Retina (tissue), 1 donor: ENCODE data around the gene XYLT2.

Source experiments
- DNase-seq: peaks from one replicate; pipeline ENCODE4 v3.0.0-alpha.2; 2016

Gene XYLT2

GRCh38 chr17:50352072-50352692 lies 6.3 kb downstream of the XYLT2 start:
- no peak for DNase-seq

GRCh38 chr17:50352693-50353599 lies 7.0 kb downstream of the XYLT2 start:
- DNase-seq: no peak

- DNase-seq: no peak
These were observed 7.8 kb downstream of the XYLT2 start for GRCh38 chr17:50353600-50354195.

- DNase-seq: no peak
These were observed 8.3 kb downstream of the XYLT2 start for GRCh38 chr17:50354198-50354597.

- no peak for DNase-seq
These were observed 8.8 kb downstream of the XYLT2 start for GRCh38 chr17:50354776-50355175.

DNA sequence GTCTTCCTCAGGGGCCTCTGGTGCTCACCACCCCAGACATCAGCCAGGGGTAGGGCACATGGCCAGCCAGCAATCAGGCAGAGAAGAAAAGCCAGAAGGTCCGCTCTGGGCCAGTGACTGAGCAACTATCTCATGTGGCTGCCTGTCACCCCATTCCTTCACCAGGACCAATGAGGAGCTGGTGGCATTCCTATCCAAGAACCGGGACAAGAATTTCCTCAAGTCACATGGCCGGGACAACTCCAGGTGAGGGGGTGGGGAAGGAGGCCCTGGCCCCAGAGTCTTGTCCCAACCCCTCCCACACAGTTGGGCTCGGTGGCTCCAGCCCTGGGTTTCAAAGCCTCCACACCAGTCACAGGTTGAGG lies 9.4 kb downstream of the XYLT2 start:
- no peak for DNase-seq

- no peak for DNase-seq
These were observed 9.9 kb downstream of the XYLT2 start for GRCh38 chr17:50355701-50356341.

GRCh38 chr17:50356418-50356817 lies 10.5 kb downstream of the XYLT2 start:
- no peak for DNase-seq

GRCh38 chr17:50356892-50357510 lies 11.1 kb downstream of the XYLT2 start:
- DNase-seq: no peak

GRCh38 chr17:50358177-50358576 lies 12.3 kb downstream of the XYLT2 start:
- no peak for DNase-seq

DNA sequence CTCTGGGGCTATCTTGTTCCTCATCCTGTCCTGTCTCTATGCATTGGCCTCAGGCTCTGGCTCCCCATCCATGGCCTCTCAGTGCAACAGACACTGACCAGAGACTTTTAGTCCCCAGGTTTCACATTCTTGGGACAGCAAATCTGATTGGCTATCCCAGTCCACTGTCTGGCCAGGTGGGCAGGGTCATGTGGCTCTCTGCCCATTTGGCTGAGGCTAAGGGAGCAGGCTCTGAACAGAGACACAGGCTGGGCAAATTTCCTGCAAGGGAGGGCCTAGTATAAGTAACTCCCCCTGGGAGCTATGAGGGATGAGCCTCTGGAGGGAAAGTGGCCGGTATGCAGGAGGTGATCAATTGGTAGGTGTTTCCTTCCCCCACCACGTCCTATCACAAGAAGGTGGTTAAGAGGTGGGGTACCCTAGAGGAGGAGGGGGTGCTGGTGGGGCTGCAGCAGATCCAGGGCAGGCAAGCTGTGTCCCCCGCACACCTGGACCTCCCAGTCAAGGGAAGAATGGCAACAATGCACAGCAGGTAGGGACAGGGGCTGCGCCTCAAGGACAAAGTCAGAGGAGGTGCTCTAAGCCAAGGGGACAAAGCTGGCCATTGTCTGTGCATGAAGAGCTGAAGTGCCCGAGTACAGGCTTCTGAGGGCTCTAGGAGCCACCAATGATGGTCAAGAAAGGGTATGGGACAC lies 13.2 kb downstream of the XYLT2 start:
- no peak for DNase-seq

GRCh38 chr17:50359998-50360461 lies 14.1 kb downstream of the XYLT2 start:
- no peak for DNase-seq

DNA sequence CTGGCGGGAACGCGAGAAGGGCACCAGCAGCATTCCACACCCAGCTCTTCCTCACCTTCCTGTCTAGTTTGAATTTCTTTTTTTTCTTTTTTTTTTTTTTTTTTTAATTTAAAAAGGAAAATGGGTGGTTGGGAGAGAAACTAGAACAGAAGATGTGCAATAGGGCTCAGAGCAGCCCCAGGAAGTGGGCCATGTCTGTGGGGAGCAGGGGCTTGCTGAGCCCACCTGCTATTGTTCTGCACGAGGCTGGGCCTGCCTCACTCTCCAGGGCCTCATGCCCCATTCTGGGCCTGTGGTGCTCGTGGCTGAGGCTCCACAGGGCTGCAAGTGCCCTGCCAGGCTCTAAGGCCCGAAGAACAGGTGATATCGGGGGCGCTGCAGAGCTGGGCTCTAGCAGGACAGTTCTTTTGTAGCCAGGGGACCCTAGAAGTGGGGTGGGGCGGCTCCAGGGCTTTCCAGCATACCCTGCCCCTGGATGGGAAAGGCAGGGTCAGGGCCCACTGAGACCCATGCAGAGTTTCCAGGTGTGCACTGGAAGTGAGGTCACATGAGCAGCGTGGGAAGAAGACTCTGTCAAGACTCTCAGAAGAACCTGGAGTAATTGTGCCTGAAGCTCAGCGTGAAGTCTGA lies 14.7 kb downstream of the XYLT2 start:
- no peak for DNase-seq

- peak; percentile 60 for DNase-seq
These were observed 15.9 kb downstream of the XYLT2 start for GRCh38 chr17:50361561-50362480.

GRCh38 chr17:50362661-50363060 lies 16.7 kb downstream of the XYLT2 start:
- no peak for DNase-seq

DNA sequence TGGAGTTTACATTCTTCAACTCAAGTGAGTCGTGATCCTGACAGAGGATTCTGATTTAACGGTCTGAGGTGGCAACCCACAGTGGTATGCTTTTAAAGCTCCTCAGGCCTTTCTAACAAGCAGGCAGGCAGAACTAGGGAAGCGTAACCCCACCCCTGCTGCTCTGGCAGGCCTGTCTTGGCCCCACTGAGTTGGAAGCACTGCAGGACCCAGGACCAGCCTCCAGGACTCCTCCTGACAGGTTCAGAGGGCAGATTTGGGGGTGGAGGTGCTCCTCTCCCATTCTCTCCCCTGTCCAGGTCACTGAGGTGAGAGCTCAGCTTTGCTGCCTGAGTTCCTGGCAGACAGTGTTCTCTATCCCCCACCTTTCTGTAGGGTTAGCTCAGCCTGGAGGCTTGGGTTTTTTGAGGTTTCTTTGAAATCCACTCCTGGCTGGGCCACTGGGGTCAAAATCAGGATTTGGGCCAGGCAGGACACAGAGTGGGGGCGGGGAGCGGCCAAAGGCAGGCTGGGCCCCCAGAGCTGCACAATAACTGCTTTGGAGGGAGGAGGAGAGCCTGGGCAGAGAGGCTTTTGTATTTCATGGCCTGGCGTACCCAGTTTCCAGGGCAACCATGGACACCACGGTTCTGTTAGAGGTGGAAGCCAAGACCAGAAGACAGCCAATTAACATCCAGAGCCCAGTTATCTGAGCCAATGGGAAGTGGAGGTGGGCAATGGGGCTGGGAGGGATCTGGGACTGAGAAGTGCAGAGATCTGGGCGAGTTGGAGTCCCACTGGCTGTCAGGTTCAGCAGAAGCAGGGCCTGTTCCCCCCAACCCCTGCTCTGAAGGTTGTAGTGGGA lies 17.5 kb downstream of the XYLT2 start:
- peak; percentile 82 for DNase-seq

DNA sequence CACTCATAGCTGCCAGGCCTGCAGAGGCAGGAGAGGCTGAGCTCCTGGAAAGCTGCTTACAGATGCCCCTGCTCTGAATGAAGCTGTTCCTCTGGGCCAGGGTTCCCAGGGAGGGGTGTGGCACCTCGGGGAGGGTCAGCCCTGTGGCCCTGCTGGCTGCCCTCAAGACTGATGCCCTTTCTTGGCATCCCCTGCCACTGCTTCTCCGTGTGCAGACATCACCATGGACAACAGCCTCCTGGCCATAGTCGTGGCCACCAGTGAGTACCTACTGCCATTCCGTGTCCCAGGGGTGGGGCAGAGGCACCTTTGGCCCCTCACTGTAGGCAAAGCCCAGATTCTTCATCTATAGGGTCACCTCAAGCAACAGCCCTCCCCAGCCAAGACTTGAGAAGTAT lies 18.1 kb downstream of the XYLT2 start:
- no peak for DNase-seq

DNA sequence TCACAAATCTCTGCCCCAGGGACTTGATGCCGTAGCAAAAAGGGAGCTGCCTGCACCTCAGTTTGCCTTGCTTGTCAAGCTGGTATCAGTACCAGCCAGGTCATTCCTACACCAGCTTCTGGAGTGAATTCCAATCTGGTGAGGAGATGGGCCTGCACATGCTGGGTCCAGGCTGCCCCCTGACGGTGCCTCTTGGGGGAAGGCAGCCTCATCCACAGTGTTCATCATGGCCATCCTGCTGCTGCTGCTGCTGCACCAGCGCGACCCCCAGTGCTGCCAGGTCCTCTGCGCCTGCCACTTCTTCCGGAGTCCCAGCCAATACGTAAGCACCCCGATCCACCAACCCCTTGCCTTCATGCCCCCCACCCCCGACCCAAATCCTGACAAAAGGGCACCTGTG lies 18.8 kb downstream of the XYLT2 start:
- peak; percentile 33 for DNase-seq

DNA sequence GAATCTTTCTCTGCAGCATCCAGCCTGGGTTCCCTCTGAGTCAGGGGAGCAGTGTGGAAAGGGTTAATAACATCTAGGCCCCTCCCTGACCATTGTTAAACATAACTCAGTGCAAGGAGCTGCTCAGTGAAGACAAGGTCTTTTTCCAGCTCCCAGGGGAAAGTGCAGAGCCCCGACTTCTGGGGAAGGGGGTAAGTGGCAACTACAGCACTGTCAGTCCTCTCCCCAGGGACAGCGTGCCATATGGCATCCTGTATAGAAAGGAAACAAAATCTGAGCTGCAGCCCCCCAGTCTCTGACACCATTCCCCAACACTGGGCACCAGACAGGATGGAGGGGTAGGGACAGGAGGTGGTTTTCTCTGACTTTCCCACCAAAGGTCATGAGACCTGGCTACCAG lies 19.2 kb downstream of the XYLT2 start:
- DNase-seq: peak; percentile 22
